Measurements from ENCODE around the gene TUBB8.

DNA sequence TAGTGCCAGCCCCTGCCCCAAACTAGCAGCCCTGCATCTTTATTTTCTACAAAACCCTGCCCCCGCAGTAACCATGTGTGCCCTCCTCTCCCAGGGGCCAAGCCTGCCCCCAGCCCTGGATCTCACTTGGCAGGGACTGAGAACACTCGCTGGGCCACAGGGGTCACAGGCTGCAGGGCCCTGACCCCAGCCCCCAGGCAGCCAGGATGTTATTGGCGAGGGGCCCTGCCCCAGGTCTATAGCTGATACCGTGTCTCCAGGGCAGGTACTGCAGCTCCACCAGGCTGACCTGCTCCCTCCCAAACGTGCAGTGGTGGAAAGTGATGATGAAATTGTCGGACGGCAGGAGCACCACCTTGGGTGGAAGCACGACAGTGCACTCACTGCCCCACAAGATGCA, 35.9 kb upstream of the TUBB8 start:
- no peak for TF ChIP-seq POLR2A (IDR thresholded peaks at IDR 0.05)
- TF ChIP-seq, protein P1, sequence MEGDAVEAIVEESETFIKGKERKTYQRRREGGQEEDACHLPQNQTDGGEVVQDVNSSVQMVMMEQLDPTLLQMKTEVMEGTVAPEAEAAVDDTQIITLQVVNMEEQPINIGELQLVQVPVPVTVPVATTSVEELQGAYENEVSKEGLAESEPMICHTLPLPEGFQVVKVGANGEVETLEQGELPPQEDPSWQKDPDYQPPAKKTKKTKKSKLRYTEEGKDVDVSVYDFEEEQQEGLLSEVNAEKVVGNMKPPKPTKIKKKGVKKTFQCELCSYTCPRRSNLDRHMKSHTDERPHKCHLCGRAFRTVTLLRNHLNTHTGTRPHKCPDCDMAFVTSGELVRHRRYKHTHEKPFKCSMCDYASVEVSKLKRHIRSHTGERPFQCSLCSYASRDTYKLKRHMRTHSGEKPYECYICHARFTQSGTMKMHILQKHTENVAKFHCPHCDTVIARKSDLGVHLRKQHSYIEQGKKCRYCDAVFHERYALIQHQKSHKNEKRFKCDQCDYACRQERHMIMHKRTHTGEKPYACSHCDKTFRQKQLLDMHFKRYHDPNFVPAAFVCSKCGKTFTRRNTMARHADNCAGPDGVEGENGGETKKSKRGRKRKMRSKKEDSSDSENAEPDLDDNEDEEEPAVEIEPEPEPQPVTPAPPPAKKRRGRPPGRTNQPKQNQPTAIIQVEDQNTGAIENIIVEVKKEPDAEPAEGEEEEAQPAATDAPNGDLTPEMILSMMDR (IDR thresholded peaks at IDR 0.05), result no peak

All from uterus (tissue), 2 donors.